ENCODE measurements around the gene TFPI.

Gene TFPI

DNA sequence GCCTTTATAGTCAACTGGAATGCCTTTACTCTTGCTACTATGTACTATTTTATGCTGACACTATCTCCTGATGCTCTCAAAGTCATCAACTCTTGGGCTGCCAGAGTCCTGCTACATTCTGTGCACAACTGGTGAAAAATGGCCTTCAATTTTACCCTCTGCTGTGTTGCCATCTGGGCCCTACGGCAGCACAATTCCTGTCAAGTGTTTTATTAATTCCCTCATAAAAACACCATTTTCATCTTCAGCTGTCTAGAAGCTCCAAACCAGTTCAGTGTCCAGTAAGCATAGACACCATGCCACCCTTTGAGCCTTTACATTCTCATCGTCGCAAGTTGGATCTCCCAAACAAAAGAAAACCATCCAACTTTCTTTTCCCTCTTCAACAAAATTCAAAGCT lies 132.7 kb downstream of the TFPI start:
- no peak for DNase-seq (ENCODE audit: low read depth in 2 of 2, low spot score in 1 of 2)

- no peak for DNase-seq (ENCODE audit: low read depth in 2 of 2, low spot score in 1 of 2)
Measured at GRCh38 chr2:187419808-187420207, 134.4 kb downstream of the TFPI start.

DNA sequence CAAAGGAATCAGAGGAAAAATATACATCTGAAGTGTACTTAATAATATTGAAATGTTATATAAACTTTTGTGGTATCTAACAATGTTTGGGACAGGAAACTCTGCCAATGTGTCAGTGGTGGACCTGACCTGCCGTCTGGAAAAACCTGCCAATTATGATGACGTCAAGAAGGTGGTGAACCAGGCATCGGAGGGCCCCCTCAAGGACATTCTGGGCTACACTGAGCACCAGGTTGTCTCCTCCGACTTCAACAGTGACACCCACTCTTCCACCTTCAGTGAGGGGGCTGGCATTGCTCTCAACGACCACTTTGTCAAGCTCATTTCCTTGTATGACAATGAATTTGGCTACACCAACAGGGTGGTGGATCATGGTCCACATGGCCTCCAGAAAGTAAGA lies 138.8 kb downstream of the TFPI start:
- peak in 1 of 2 donors; percentile 0 for DNase-seq (ENCODE audit: low read depth in 2 of 2, low spot score in 1 of 2)
